Thymus (tissue), 14 donors: ENCODE data around the gene AP1AR. TPM values are rescaled to one million over a fixed set of nuclear protein-coding genes. Genes with fewer than 3 reads are reported as not detected.

ENCODE experiments used
- DNase-seq, 9 donors: peaks; one replicate each; pipeline ENCODE4 v3.0.0-alpha.2; 2013; ENCODE audit warnings: low spot score in 9 of 9, low read depth in 6 of 9, missing footprints in 1 of 9
- H3K27ac ChIP-seq, 2 donors: one replicate each; pipeline ENCODE4 v1.5.1; 2013; ENCODE audit warnings: control low read depth in 1 of 2, low read depth in 1 of 2, low read length in 1 of 2, mild to moderate bottlenecking in 1 of 2, moderate library complexity in 1 of 2
- H3K27me3 ChIP-seq, 2 donors: one replicate each; pipeline ENCODE4 v1.5.1; 2013; ENCODE audit warnings: low read length in 1 of 2; ENCODE audit not compliant: control insufficient read depth in 2 of 2, insufficient read depth in 1 of 2
- H3K36me3 ChIP-seq, 2 donors: one replicate each; pipeline ENCODE4 v1.5.1; 2013; ENCODE audit warnings: low read length in 1 of 2, mild to moderate bottlenecking in 1 of 2, moderate library complexity in 1 of 2; ENCODE audit not compliant: control insufficient read depth in 2 of 2, insufficient read depth in 2 of 2
- H3K4me1 ChIP-seq, 2 donors: one replicate each; pipeline ENCODE4 v1.5.1; 2013; ENCODE audit warnings: low read length in 2 of 2; ENCODE audit not compliant: control insufficient read depth in 2 of 2, insufficient read depth in 2 of 2
- H3K4me3 ChIP-seq, 2 donors: one replicate each; pipeline ENCODE4 v1.5.1; 2013; ENCODE audit warnings: low read length in 2 of 2, control low read depth in 1 of 2, mild to moderate bottlenecking in 1 of 2
- H3K9me3 ChIP-seq, 2 donors: one replicate each; pipeline ENCODE4 v1.5.1; 2013; ENCODE audit warnings: low read length in 1 of 2, mild to moderate bottlenecking in 1 of 2; ENCODE audit not compliant: control insufficient read depth in 2 of 2, insufficient read depth in 1 of 2
- WGBS: extraction: QIAGEN DNeasy Blood & Tissue Kit; methylation state at CpG from one replicate; pipeline ENCODE4 v1.1.7; 2013; 5-methylcytosine and 5-hydroxymethylcytosine counted together
- long read RNA-seq, 10 donors: transcript quantifications; one replicate each; lab custom pipeline, GENCODE V29; 2026
- polyA plus RNA-seq: library from polyadenylated mRNA; stranded (reverse); fragments of 200-250 nt; gene quantifications from one replicate; pipeline ENCODE4 v1.2.3, GENCODE V29; 2013
- total RNA-seq: library from RNA; stranded (reverse); fragments of 120-200 nt; gene quantifications from one replicate; pipeline ENCODE4 v1.2.4, GENCODE V29; 2013
- donor health status: healthy.

The AP1AR gene
- 17.6 TPM for total RNA-seq
- 21.1 TPM for polyA plus RNA-seq
- long read RNA-seq, donor 1, partial matches to known transcripts, result 0 of 1 reads
- long read RNA-seq, donor 1, other reads (novel, unspliced or antisense), result 0 of 1 reads
- long read RNA-seq, donor 2, result 0 reads
- long read RNA-seq, donor 3, transcript AP1AR-201 (10 exons, 2,902 nt), result major isoform, 7 of 7 reads
- long read RNA-seq, donor 3, partial matches to known transcripts, result 0 of 7 reads
- long read RNA-seq, donor 3, other reads (novel, unspliced or antisense), result 0 of 7 reads
- long read RNA-seq, donor 4, partial matches to known transcripts, result 0 of 1 reads
- long read RNA-seq, donor 4, other reads (novel, unspliced or antisense), result 0 of 1 reads
- long read RNA-seq, donor 5, transcript AP1AR-201 (10 exons, 2,902 nt), result major isoform, 10 of 59 reads
- long read RNA-seq, donor 5, partial matches to known transcripts, result 49 of 59 reads
- long read RNA-seq, donor 5, other reads (novel, unspliced or antisense), result 0 of 59 reads
- long read RNA-seq, donor 6, transcript AP1AR-201 (10 exons, 2,902 nt), result major isoform, 5 of 7 reads
- long read RNA-seq, donor 6, partial matches to known transcripts, result 0 of 7 reads
- long read RNA-seq, donor 6, other reads (novel, unspliced or antisense), result 0 of 7 reads
- long read RNA-seq, donor 7, partial matches to known transcripts, result 23 of 26 reads
- long read RNA-seq, donor 7, other reads (novel, unspliced or antisense), result 0 of 26 reads
- long read RNA-seq, donor 8, partial matches to known transcripts, result 0 of 3 reads
- long read RNA-seq, donor 8, other reads (novel, unspliced or antisense), result 0 of 3 reads
- long read RNA-seq, donor 9, partial matches to known transcripts, result 10 of 14 reads
- long read RNA-seq, donor 9, other reads (novel, unspliced or antisense), result 0 of 14 reads
- long read RNA-seq, donor 10, partial matches to known transcripts, result 0 of 4 reads
- long read RNA-seq, donor 10, other reads (novel, unspliced or antisense), result 0 of 4 reads

GRCh38 chr4:112231779-112232713, at the start of gene AP1AR:
Gene AP1AR (plus strand): TSS chr4:112231787. CDS start chr4:112232092, 305 bp downstream.
- Histone ChIP-seq H3K4me3 (peak within 1 kb of the TSS; percentile 81 to 91), H3K36me3 (no peaks in the 10 kb centered on the region), H3K27ac (peak within 1 kb of the TSS; percentile 94 to 98), H3K27me3 (no peaks in the 10 kb centered on the region), H3K9me3 (no peaks in the 10 kb centered on the region), H3K4me1 (peaks cover 3 to 7% of the 10 kb centered on the region in 2 donors)
- under 1% methylated on average over 70 of the region's 70 CpGs for WGBS
- DNase-seq, result peak; percentile 29 to 86 (median 64)

- Histone ChIP-seq H3K4me1 (peaks cover 0 to 3% of the 10 kb centered on the region in 2 donors), H3K36me3 (no peaks in the 10 kb centered on the region), H3K9me3 (no peaks in the 10 kb centered on the region), H3K4me3 (no peak overlapping the region), H3K27ac (no peak overlapping the region), H3K27me3 (no peaks in the 10 kb centered on the region)
- no peak for DNase-seq
- WGBS, result 97% methylated on average over 3 of the region's 3 CpGs
Observed at GRCh38 chr4:112182604-112183003, 49.0 kb upstream of the AP1AR start.

DNA sequence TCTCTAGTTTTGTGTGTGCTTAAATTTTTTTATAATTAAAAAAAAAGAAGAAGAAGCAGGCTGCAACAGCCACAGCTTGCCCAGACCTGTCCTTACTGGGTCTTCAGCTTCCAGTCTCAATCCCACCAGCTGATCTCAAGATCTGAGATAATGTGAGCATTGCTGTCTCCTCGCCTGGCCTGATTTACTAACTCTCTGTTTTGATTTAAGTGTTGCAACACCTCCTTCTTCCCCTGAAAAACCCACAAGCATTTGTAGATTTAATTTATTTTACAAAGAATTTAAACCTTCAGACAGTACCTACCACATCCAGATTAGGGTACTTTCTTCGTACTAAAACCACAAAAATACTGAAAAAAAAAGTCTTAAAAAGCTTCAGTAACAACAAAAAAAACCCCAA, 48.3 kb upstream of the AP1AR start:
- Histone ChIP-seq H3K27ac (no peak overlapping the region), H3K4me3 (no peak overlapping the region), H3K27me3 (no peaks in the 10 kb centered on the region), H3K9me3 (no peaks in the 10 kb centered on the region), H3K4me1 (peaks cover 0 to 3% of the 10 kb centered on the region in 2 donors), H3K36me3 (no peaks in the 10 kb centered on the region)
- WGBS, result 8% methylated on average over 2 of the region's 2 CpGs
- DNase-seq, result peak in 1 of 9 donors; percentile 60

DNA sequence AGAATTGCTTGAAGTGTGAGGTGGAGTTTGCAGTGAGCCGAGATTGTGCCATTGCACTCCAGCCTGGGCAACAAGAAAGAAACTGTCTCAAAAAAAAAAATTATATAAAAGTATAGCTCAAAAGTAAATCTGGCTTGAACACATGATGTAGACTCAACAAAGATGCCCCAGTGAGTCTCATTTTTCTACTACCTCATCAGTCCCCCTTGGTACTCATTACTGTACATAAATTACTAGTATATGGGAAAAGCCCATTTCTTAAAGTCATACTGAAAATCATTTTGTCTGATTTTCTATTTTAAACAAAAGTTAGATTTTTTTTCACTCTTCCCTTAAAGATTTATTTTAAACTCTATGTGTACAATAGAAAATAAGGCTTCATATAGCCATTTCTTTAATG, 47.1 kb upstream of the AP1AR start:
- H3K4me3 ChIP-seq, result no peak overlapping the region
- DNase-seq, result no peak
- no peaks in the 10 kb centered on the region for H3K9me3 ChIP-seq
- H3K36me3 ChIP-seq, result no peaks in the 10 kb centered on the region
- H3K27ac ChIP-seq, result no peak overlapping the region
- peaks cover 0 to 3% of the 10 kb centered on the region in 2 donors for H3K4me1 ChIP-seq
- WGBS, result 96% methylated on average over 1 of the region's 1 CpG
- no peaks in the 10 kb centered on the region for H3K27me3 ChIP-seq

DNA sequence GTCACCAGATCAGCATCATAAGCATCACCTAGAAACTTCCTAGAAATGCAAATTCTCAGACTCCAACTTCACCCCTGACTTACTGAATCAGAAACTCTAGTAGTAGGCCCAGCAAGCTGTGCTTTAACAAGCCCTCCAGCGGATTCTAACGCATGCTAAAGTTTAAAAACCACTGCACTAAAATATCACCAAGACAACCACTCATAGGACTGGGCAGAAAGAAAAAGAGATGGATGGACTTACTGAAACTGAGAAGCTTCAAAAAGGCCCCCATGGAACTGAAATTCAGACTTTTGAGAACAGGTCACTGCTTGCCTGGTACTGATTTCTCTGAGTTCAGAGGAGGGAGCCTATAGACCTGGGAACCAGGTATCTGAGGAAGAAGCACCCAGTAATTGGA, 46.3 kb upstream of the AP1AR start:
- Histone ChIP-seq H3K27ac (no peak overlapping the region), H3K9me3 (no peaks in the 10 kb centered on the region), H3K36me3 (no peaks in the 10 kb centered on the region), H3K4me1 (peaks cover 0 to 3% of the 10 kb centered on the region in 2 donors), H3K27me3 (no peaks in the 10 kb centered on the region), H3K4me3 (no peak overlapping the region)
- no peak for DNase-seq
- WGBS, result 98% methylated on average over 2 of the region's 2 CpGs

DNA sequence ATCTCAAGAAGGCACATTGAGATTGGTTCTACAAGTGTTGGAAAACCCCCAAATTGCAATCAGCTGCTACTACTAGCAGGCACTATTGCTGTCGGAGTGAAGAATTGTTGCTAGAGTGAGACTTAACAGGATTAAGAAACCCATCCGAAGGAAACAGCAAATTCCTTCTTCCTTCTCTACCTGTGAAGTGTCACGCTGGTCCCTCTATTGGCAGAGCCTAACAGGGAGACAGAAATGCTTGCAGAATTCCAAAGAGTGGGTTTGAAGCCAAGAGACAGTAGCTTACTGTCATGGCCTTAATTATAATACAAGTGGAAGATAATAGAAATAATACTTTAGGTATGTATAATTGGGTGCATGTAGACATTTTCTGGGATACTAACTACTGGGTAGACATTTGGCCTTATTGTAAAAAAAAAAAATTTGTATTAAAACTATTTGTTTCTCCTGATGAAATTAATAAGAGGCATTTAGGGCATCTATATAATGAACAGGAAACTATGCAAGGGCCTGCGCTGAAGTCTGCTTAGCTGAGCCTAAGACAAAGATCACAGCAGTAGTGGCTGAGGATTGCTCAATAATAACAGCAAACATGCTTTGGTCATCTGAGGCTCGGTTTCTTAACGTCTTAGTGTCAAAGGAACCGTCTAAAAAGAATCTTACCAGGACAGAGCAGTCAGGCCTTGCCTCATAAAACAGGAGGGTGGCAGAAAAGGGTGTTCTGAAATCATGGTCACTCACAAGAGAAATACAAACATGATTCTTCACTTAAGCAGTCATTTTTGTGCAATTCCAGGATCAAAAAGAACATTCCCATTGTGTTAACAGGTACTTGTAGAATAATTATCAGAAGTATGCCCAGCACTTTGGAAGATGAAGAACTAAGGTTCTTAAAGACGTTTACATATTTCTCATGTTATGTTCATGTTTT, 45.6 kb upstream of the AP1AR start:
- no peak overlapping the region for H3K4me3 ChIP-seq
- no peak for DNase-seq
- 96% methylated on average over 8 of the region's 8 CpGs for WGBS
- peaks cover 0 to 3% of the 10 kb centered on the region in 2 donors for H3K4me1 ChIP-seq
- no peaks in the 10 kb centered on the region for H3K36me3 ChIP-seq
- no peaks in the 10 kb centered on the region for H3K27me3 ChIP-seq
- no peak overlapping the region for H3K27ac ChIP-seq
- no peaks in the 10 kb centered on the region for H3K9me3 ChIP-seq

GRCh38 chr4:112189754-112190153, 41.8 kb upstream of the AP1AR start:
- Histone ChIP-seq H3K27me3 (no peaks in the 10 kb centered on the region), H3K27ac (no peak overlapping the region), H3K4me1 (no peaks in the 10 kb centered on the region), H3K36me3 (no peaks in the 10 kb centered on the region), H3K9me3 (no peaks in the 10 kb centered on the region), H3K4me3 (no peak overlapping the region)
- 85% methylated on average over 2 of the region's 2 CpGs for WGBS
- DNase-seq, result no peak

DNA sequence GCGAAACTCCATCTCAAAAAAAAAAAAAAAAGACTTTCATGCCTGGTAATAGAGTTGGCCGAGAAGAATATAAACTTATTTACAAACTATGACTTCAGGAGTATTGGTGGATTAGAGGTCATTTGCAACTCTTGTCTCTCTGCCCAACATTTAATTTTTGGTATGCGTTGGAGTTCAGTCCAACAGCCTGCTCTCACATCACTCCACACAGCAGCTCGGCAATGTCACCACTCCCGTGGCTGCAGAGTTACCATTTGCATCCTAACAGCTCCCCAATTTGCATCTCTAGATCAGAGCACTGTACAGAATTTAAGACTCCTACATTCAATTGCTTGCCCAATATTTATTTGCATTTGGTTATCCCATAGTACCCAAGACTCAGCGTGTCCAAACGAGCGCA, 40.9 kb upstream of the AP1AR start:
- H3K27ac ChIP-seq, result no peak overlapping the region
- no peaks in the 10 kb centered on the region for H3K36me3 ChIP-seq
- no peaks in the 10 kb centered on the region for H3K27me3 ChIP-seq
- no peaks in the 10 kb centered on the region for H3K9me3 ChIP-seq
- DNase-seq, result no peak
- H3K4me1 ChIP-seq, result no peaks in the 10 kb centered on the region
- H3K4me3 ChIP-seq, result no peak overlapping the region
- 97% methylated on average over 8 of the region's 8 CpGs for WGBS
